C4-2B (cell line): ENCODE data around the gene DNAH7.

Source experiments
- CTCF ChIP-seq: fragments of 450-650 bp; conservative IDR thresholded peaks from 2 replicates; pipeline ENCODE4 v1.5.1; 2017; ENCODE audit warnings: mild to moderate bottlenecking
- ZFX ChIP-seq: fragments of 450-650 bp; IDR thresholded peaks from 2 replicates; pipeline ENCODE4 v1.6.1; 2017

GRCh38 chr2:195898505-195899191, 170.0 kb downstream of the DNAH7 start:
- TF ChIP-seq CTCF (no peak), ZFX (no peak)
